Sigmoid colon (tissue), 7 donors: Measurements from ENCODE around the gene EPHB1. TPM values are rescaled to one million over a fixed set of nuclear protein-coding genes. Genes with fewer than 3 reads are reported as not detected.

Source experiments
- DNase-seq: peaks from one replicate; pipeline ENCODE4 v3.0.0-alpha.2; 2019
- H3K27ac ChIP-seq, 4 donors: fragments of 200-600 bp; sonication (generic); one replicate each; pipeline ENCODE4 v1.5.1; 2016 to 2019; ENCODE audit warnings: mild to moderate bottlenecking in 1 of 4
- H3K27me3 ChIP-seq, 3 donors: fragments of 200-600 bp; sonication (generic); one replicate each; pipeline ENCODE4 v1.5.1; 2019; ENCODE audit warnings: mild to moderate bottlenecking in 1 of 3
- H3K36me3 ChIP-seq, 4 donors: fragments of 200-600 bp; sonication (generic); one replicate each; pipeline ENCODE4 v1.5.1; 2016 to 2019
- H3K4me1 ChIP-seq, 4 donors: fragments of 200-600 bp; sonication (generic); one replicate each; pipeline ENCODE4 v1.5.1; 2017 to 2019
- H3K4me3 ChIP-seq, 4 donors: fragments of 200-600 bp; sonication (generic); one replicate each; pipeline ENCODE4 v1.5.1; 2017 to 2019; ENCODE audit warnings: mild to moderate bottlenecking in 2 of 4, moderate library complexity in 1 of 4
- H3K9me3 ChIP-seq, 4 donors: fragments of 200-600 bp in 3 of 4; sonication (generic) in 3 of 4; one replicate each; pipeline versions ENCODE4 v1.5.1 to v1.6.1; 2013 to 2019
- CTCF ChIP-seq, 4 experiments: fragments of 450-650 bp in 3 of 4; fragments of 200-600 bp in 1 of 4; IDR thresholded peaks; one replicate each; pipeline ENCODE4 v1.5.1; 2016 to 2019; ENCODE audit warnings: antibody characterized with exemption in 4 of 4, mild to moderate bottlenecking in 3 of 4, moderate library complexity in 2 of 4
- EP300 ChIP-seq, 4 donors: sonication (generic); formaldehyde crosslinking; IDR thresholded peaks; one replicate each; pipeline ENCODE4 v1.6.1; 2017; ENCODE audit warnings: antibody characterized with exemption in 4 of 4
- POLR2A ChIP-seq, 2 donors: fragments of 450-650 bp; IDR thresholded peaks; one replicate each; pipeline ENCODE4 v1.6.1; 2016; ENCODE audit warnings: antibody characterized with exemption in 2 of 2, mild to moderate bottlenecking in 2 of 2, moderate library complexity in 2 of 2
- POLR2AphosphoS5 ChIP-seq, 4 donors: sonication (generic); formaldehyde crosslinking; IDR thresholded peaks; one replicate each; pipeline ENCODE4 v1.6.1; 2017; ENCODE audit warnings: antibody characterized with exemption in 4 of 4
- WGBS, 2 donors: extraction: QIAGEN DNeasy Blood & Tissue Kit; methylation state at CpG; one replicate each; pipeline ENCODE4 v1.1.7; 2013; 5-methylcytosine and 5-hydroxymethylcytosine counted together
- intact Hi-C: fragments of 100-400 bp; cut with DNase I; formaldehyde crosslinking; loops from one replicate; pipeline ENCODE4 v1.15.1; 2023
- polyA plus RNA-seq, 3 donors: library from polyadenylated mRNA; stranded (reverse); fragments of 200-250 nt; gene quantifications; one replicate each; pipeline ENCODE4 v1.2.3, GENCODE V29; 2013
- total RNA-seq, 4 donors: library from RNA; depleted of rRNA; stranded (reverse); fragments of >200 nt; gene quantifications; one replicate each; pipeline ENCODE4 v1.1.0, GENCODE V29; 2016
- donor health status: healthy with polysubstance abuse.
- donor health status: Bipolar disorder and iron deficiency.
- donor health status: healthy.

Gene EPHB1
- total and polyA plus RNA-seq, 7 donors = 0.29 to 17.3 (median 3.6) TPM; not detected in 2

DNA sequence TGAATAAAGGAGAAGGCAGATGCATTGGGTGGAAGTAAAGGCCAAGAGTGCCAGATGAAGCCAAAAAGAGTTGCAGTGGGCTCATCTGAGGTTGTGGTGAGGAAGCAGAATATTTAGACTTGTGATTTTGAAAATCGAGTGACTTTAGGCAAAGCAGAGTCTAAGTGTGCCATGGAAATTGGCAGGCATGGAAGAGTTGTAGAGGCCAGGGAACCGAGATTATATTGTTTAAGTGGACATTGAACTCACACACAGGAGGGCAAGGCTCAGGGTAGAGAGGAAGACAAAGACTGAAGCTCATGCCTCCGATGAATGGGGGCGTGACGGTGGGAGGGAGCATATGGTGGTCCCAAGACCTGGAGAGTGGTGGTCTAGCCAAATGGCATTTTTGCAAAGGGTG, 347.5 kb downstream of the EPHB1 start:
- H3K36me3 ChIP-seq = no peaks in the 10 kb centered on the region
- H3K9me3 ChIP-seq = no peaks in the 10 kb centered on the region
- H3K4me1 ChIP-seq = no peaks in the 10 kb centered on the region
- no peak for TF ChIP-seq EP300 (IDR thresholded peaks at IDR 0.05)
- TF ChIP-seq POLR2A (IDR thresholded peaks at IDR 0.05) = no peak
- TF ChIP-seq POLR2AphosphoS5 (IDR thresholded peaks at IDR 0.05) = no peak
- TF ChIP-seq CTCF (IDR thresholded peaks at IDR 0.05) = no peak
- 74 to 76% methylated on average over 5 of the region's 5 CpGs for WGBS, 2 donors
- no peak for DNase-seq
- no peaks in the 10 kb centered on the region for H3K27me3 ChIP-seq
- intact Hi-C loops = no loop called here
- H3K4me3 ChIP-seq = no peak overlapping the region
- no peak overlapping the region for H3K27ac ChIP-seq

- Histone ChIP-seq H3K36me3 (no peaks in the 10 kb centered on the region), H3K4me3 (no peak overlapping the region), H3K27me3 (no peaks in the 10 kb centered on the region), H3K4me1 (peaks cover 0 to 3% (median 0%) of the 10 kb centered on the region in 4 donors), H3K27ac (no peak overlapping the region), H3K9me3 (no peaks in the 10 kb centered on the region)
- WGBS, 2 donors = 43 to 79% methylated on average over 2 of the region's 2 CpGs
- DNase-seq = no peak
- intact Hi-C loops = no loop called here
- TF ChIP-seq EP300 (IDR thresholded peaks at IDR 0.05) = no peak
- TF ChIP-seq CTCF (IDR thresholded peaks at IDR 0.05) = no peak
- TF ChIP-seq POLR2AphosphoS5 (IDR thresholded peaks at IDR 0.05) = no peak
- no peak for TF ChIP-seq POLR2A (IDR thresholded peaks at IDR 0.05)
These were observed 348.4 kb downstream of the EPHB1 start for GRCh38 chr3:135143474-135143873.

GRCh38 chr3:135145581-135145980, 350.5 kb downstream of the EPHB1 start:
- Histone ChIP-seq H3K9me3 (no peaks in the 10 kb centered on the region), H3K36me3 (no peaks in the 10 kb centered on the region), H3K4me3 (no peak overlapping the region), H3K27ac (no peak overlapping the region), H3K4me1 (peaks cover 0 to 5% (median 0%) of the 10 kb centered on the region in 4 donors), H3K27me3 (no peaks in the 10 kb centered on the region)
- TF ChIP-seq POLR2AphosphoS5 (IDR thresholded peaks at IDR 0.05) = no peak
- TF ChIP-seq CTCF (IDR thresholded peaks at IDR 0.05) = no peak
- TF ChIP-seq POLR2A (IDR thresholded peaks at IDR 0.05) = no peak
- TF ChIP-seq EP300 (IDR thresholded peaks at IDR 0.05) = no peak
- DNase-seq = no peak
- WGBS, 2 donors = 89 to 92% methylated on average over 3 of the region's 3 CpGs
- intact Hi-C loops = no loop called here

DNA sequence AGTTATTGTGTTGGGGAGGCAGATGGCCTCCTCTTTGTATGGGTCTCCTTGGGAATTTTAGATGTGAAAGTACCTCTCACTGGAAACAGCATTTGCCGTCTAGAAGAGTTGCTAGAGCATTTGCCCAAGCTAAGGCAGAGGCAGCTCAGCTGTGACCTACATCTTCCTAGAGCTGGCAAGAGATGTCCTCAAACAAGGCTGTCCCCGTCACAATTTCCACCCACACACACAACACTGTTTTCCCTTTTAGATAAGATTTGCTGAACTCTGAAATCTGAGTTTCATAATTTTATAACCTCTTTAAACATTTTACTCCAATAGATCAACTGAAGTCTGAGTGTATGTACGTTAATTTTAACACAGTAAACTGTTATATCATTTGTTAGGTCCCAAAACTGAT, 352.6 kb downstream of the EPHB1 start:
- Histone ChIP-seq H3K9me3 (no peaks in the 10 kb centered on the region), H3K27ac (no peak overlapping the region), H3K27me3 (no peaks in the 10 kb centered on the region), H3K4me3 (no peak overlapping the region), H3K4me1 (peaks cover 0 to 5% (median 0%) of the 10 kb centered on the region in 4 donors), H3K36me3 (no peaks in the 10 kb centered on the region)
- intact Hi-C loops = no loop called here
- WGBS, 2 donors = 40 to 68% methylated on average over 3 of the region's 3 CpGs
- TF ChIP-seq CTCF (IDR thresholded peaks at IDR 0.05) (no peak), POLR2A (IDR thresholded peaks at IDR 0.05) (no peak), EP300 (IDR thresholded peaks at IDR 0.05) (no peak), POLR2AphosphoS5 (IDR thresholded peaks at IDR 0.05) (no peak)
- no peak for DNase-seq

DNA sequence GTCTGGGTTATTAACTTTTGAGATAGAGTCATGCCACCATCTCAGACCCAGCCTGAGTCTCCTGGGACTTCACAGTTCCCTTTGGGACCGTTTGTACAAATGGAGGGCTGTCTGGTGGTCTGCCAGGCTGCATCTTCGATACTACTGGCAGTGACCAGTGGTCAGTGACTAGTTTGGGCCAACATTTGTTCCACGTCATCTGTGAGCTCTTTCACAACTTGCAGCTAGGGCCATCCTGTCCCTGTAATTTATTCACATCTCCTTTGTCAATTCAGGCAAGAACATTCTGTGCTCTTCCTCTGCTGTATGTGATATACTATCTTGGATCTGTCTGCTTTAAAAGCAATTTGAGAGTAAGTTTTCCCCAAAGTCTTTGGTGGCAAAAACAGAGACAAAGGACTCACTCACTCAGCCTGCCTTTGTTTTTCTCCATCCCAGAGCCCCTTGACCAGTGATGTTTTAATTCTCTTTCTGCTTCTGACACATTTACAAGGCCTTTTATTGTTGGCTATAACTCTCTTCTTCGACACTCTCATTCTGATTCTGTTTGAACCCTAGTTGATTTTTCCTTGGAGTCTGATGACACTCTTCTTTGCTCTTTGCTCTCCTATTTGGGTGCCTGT, 353.4 kb downstream of the EPHB1 start:
- WGBS, 2 donors = 39 to 45% methylated on average over 4 of the region's 4 CpGs
- Histone ChIP-seq H3K4me1 (peaks cover 0 to 5% (median 0%) of the 10 kb centered on the region in 4 donors), H3K9me3 (no peaks in the 10 kb centered on the region), H3K36me3 (no peaks in the 10 kb centered on the region), H3K27me3 (no peaks in the 10 kb centered on the region), H3K4me3 (no peak overlapping the region), H3K27ac (no peak overlapping the region)
- TF ChIP-seq CTCF (IDR thresholded peaks at IDR 0.05) = no peak
- peak in 3 of 4 donors; percentile 2 to 64 (median 25) for TF ChIP-seq EP300 (IDR thresholded peaks at IDR 0.05)
- peak in 3 of 4 donors; percentile 23 to 67 (median 50) for TF ChIP-seq POLR2AphosphoS5 (IDR thresholded peaks at IDR 0.05)
- intact Hi-C loops = no loop called here
- no peak for DNase-seq
